ENCODE measurements around the gene TLE3. TPM values are rescaled to one million over a fixed set of nuclear protein-coding genes. Genes with fewer than 3 reads are reported as not detected.
"Not testable (repeated sequence)": the region's sequence is repeated elsewhere in the genome, so short reads cannot be mapped to it uniquely, and the experiment has no call there.

TLE3 gene
- total RNA-seq: 10 to 100 TPM; 48.8 to 53.5 TPM

DNA sequence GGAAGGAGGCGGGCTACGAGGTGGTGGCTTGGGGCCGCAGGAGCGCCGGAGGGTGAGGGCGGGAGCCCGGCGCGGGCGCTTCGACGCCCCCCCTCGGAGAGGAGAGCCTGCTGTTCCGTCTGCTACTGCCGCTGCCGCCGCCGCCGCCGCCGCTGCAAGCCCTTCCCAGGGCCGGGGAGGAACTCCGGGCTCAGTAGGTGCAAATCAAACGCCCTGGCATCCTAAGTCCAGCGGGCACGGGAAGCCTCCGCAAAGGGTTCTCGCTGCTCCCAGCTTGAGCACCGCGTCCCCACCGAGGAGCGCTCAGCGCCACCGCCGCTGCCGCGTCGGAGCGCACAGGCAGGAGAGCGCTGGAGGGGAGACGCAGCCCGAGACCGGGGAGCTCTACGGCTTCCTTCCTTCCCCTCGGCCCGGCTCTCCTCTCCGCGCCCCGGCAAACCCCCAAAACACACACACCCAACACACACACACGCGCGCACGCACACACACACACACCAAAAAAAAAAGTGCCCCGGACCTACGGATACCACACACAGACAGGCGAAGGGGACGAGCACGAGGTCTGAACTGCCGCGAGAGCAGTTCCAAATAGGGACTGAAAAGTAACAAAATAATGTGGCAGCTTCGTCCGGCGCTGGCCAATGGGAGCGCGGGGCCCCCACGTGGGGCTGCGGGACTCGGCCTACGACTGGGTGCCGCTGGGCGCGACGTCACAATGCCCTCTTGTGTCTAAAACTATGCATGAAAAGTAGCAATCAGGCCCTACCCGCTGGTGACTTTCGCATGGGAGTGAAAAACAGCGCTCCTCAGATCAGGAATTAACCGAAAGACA, at the start of gene TLE3:
Gene TLE3 (minus strand): TSS at position 597 of the 832 bp plus-strand sequence. CDS start 1,119 bp downstream, outside the sequence.
- peaks cover 22% of the 10 kb centered on the region for H3K27me3 Mint-ChIP-seq
- peaks cover 56% of the 10 kb centered on the region for H3K4me1 Mint-ChIP-seq

DNA sequence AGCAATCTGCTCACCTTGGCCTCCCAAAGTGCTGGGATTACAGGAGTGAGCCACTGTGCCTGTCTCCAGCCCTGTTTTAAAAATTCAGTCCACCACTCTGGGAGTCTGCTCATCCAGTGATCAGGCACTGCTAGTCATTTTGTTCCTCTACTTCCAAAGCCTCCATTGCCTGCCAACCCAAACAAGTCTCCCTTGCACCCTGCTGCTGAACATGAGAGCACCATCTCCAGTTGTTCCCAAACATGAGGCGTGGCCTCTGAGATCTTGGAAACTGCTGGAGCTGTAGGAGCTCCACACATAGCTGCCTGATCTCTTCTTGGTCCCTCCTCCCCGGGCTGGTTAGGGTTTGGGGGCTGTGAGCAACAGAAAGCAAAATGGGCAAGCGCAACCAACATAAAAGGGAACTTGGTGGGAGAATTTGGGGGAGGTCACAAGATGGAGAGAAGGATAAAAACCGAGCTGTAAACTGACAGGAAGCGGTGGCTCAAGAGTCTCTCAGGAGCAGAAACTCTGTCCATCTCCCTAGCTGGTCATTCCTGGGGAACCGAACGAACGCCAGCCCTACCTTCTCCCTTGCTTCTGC, 49.6 kb upstream of the TLE3 start:
- Mint-ChIP-seq H3K4me3 (no peak overlapping the region), H3K36me3 (no peaks in the 10 kb centered on the region), H3K27me3 (peaks cover 73% of the 10 kb centered on the region), H3K27ac (no peak overlapping the region), H3K4me1 (peaks cover 18% of the 10 kb centered on the region), H3K9me3 (ENCODE audit: low read depth) (no peaks in the 10 kb centered on the region)
- DNase-seq (no peak), ATAC-seq (no peak)
- CTCF ChIA-PET: no interaction called here

More for the DNA sequence above, at the start of gene TLE3:
- ATAC-seq (peak; percentile 74), DNase-seq (peak; percentile 98)
- CTCF ChIA-PET: interaction anchor here (0.7 to 3.5 kb wide), 21 partner anchors 11 to 628 kb away, joined by 3 to 19 read pairs (median 4); no protein-coding TSS in a partner anchor
- peak within 1 kb of the TSS; percentile 95 for H3K4me3 Mint-ChIP-seq
- H3K36me3 Mint-ChIP-seq: peaks cover 13% of the 10 kb centered on the region
- peak within 1 kb of the TSS; percentile 97 for H3K27ac Mint-ChIP-seq
- no peaks in the 10 kb centered on the region for H3K9me3 Mint-ChIP-seq (ENCODE audit: low read depth)

- Mint-ChIP-seq H3K27me3 (peaks cover 74% of the 10 kb centered on the region), H3K36me3 (no peaks in the 10 kb centered on the region), H3K4me1 (peaks cover 18% of the 10 kb centered on the region), H3K4me3 (no peak overlapping the region), H3K9me3 (ENCODE audit: low read depth) (no peaks in the 10 kb centered on the region), H3K27ac (no peak overlapping the region)
- DNase-seq (no peak), ATAC-seq (no peak)
- CTCF ChIA-PET: no interaction called here
These were observed 49.1 kb upstream of the TLE3 start for GRCh38 chr15:70146771-70147170.

- no peak overlapping the region for H3K27ac Mint-ChIP-seq
- H3K9me3 Mint-ChIP-seq (ENCODE audit: low read depth): no peaks in the 10 kb centered on the region
- peaks cover 74% of the 10 kb centered on the region for H3K27me3 Mint-ChIP-seq
- no peak for DNase-seq
- CTCF ChIA-PET: no interaction called here
- no peak overlapping the region for H3K4me3 Mint-ChIP-seq
- no peaks in the 10 kb centered on the region for H3K36me3 Mint-ChIP-seq
- H3K4me1 Mint-ChIP-seq: peaks cover 22% of the 10 kb centered on the region
- ATAC-seq: no peak
These were observed 48.4 kb upstream of the TLE3 start for GRCh38 chr15:70146162-70146561.

- Mint-ChIP-seq H3K4me3 (no peak overlapping the region), H3K9me3 (ENCODE audit: low read depth) (no peaks in the 10 kb centered on the region), H3K27me3 (peaks cover 70% of the 10 kb centered on the region), H3K4me1 (peaks cover 30% of the 10 kb centered on the region), H3K36me3 (no peaks in the 10 kb centered on the region), H3K27ac (no peak overlapping the region)
- DNase-seq (no peak), ATAC-seq (no peak)
- CTCF ChIA-PET: no interaction called here
These were observed 47.5 kb upstream of the TLE3 start for GRCh38 chr15:70145261-70145660.

GRCh38 chr15:70142322-70143191, 44.8 kb upstream of the TLE3 start:
- H3K4me3 Mint-ChIP-seq: no peak overlapping the region
- H3K27me3 Mint-ChIP-seq: peaks cover 63% of the 10 kb centered on the region
- DNase-seq (peak; percentile 66), ATAC-seq (peak; percentile 64)
- H3K4me1 Mint-ChIP-seq: peaks cover 33% of the 10 kb centered on the region
- H3K9me3 Mint-ChIP-seq (ENCODE audit: low read depth): no peaks in the 10 kb centered on the region
- no peak overlapping the region for H3K27ac Mint-ChIP-seq
- H3K36me3 Mint-ChIP-seq: no peaks in the 10 kb centered on the region
- CTCF ChIA-PET: no interaction called here

DNA sequence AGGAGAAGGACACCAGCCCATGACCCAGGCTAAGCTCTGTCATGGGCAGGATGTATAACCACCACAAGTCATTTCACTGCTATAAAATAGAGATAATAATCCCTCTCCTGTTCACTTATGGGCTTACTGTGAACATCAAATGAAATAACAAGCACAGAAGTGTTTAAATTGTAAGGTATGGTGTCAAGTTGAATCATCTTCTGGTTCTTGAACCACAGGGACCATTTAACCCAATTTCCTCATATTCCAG, 44.3 kb upstream of the TLE3 start:
- CTCF ChIA-PET: no interaction called here
- ATAC-seq (peak; percentile 63), DNase-seq (no peak)
- Mint-ChIP-seq H3K36me3 (no peaks in the 10 kb centered on the region), H3K27me3 (peaks cover 59% of the 10 kb centered on the region), H3K4me3 (no peak overlapping the region), H3K9me3 (ENCODE audit: low read depth) (no peaks in the 10 kb centered on the region), H3K4me1 (peaks cover 33% of the 10 kb centered on the region), H3K27ac (no peak overlapping the region)

- Mint-ChIP-seq H3K27me3 (peaks cover 56% of the 10 kb centered on the region), H3K9me3 (ENCODE audit: low read depth) (no peaks in the 10 kb centered on the region), H3K4me3 (no peak overlapping the region), H3K4me1 (peaks cover 33% of the 10 kb centered on the region), H3K27ac (no peak overlapping the region), H3K36me3 (no peaks in the 10 kb centered on the region)
- CTCF ChIA-PET: no interaction called here
- no peak for ATAC-seq
- peak; percentile 42 for DNase-seq
These were observed 43.8 kb upstream of the TLE3 start for GRCh38 chr15:70141376-70142071.

GRCh38 chr15:70140543-70141375, 43.0 kb upstream of the TLE3 start:
- Mint-ChIP-seq H3K27me3 (peaks cover 49% of the 10 kb centered on the region), H3K4me3 (no peak overlapping the region), H3K9me3 (ENCODE audit: low read depth) (no peaks in the 10 kb centered on the region), H3K27ac (no peak overlapping the region), H3K36me3 (no peaks in the 10 kb centered on the region), H3K4me1 (peaks cover 33% of the 10 kb centered on the region)
- CTCF ChIA-PET: no interaction called here
- no peak for ATAC-seq
- peak; percentile 44 for DNase-seq

DNA sequence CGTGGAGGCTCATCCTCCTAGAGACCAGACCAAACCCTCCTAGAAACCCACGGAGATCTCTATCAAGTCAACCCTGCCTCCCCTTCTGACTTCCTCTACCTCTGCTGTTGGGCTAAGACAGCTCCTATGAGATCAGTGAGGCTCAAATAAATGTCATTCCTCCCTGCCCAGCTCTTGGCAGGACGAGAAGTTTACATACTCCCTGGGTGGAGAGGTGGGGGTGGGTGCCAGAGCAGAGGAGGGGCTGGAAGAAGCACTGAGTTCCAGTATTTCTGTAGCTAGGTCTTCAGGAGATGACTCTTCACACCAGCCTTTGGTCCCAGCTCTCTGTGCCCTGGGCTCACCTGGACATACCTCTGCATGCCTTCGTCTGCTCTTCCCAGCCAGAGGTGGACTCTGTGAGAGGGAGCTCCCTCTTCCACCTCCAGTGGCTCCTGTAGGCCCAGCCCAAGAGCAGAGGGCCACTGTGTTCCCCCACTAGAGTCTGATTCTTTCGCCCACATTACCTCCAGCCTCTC, 42.4 kb upstream of the TLE3 start:
- H3K27ac Mint-ChIP-seq: no peak overlapping the region
- peaks cover 33% of the 10 kb centered on the region for H3K4me1 Mint-ChIP-seq
- no peaks in the 10 kb centered on the region for H3K9me3 Mint-ChIP-seq (ENCODE audit: low read depth)

DNA sequence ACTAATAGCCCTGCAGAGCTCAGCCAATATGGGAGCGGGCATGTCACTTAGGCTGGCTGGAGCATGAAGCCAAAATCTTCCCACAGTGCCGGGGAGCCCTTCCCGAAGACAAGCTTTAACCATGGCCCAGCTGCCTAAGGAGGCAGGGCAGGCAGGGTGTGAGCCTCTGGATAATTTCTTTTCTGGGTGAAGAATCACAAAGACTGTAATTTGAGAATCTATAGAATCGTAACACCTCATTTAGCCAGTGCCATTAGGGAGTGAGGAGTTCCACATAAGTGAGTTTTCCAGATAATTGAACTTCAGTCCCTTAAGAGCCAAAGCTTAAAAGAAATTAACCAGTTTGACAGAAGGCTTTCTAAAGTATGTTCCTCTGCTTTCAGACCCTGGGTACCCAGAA, 40.2 kb upstream of the TLE3 start:
- no peaks in the 10 kb centered on the region for H3K36me3 Mint-ChIP-seq
- no peaks in the 10 kb centered on the region for H3K9me3 Mint-ChIP-seq (ENCODE audit: low read depth)
- no peak overlapping the region for H3K27ac Mint-ChIP-seq
- peaks cover 32% of the 10 kb centered on the region for H3K4me1 Mint-ChIP-seq
- H3K27me3 Mint-ChIP-seq: peaks cover 44% of the 10 kb centered on the region
- DNase-seq: no peak
- no peak for ATAC-seq
- no peak overlapping the region for H3K4me3 Mint-ChIP-seq
- CTCF ChIA-PET: no interaction called here

More for the DNA sequence above, 42.4 kb upstream of the TLE3 start:
- DNase-seq (no peak), ATAC-seq (no peak)
- Mint-ChIP-seq H3K4me3 (no peak overlapping the region), H3K27me3 (peaks cover 46% of the 10 kb centered on the region), H3K36me3 (no peaks in the 10 kb centered on the region)
- CTCF ChIA-PET: no interaction called here

GRCh38 chr15:70137021-70137420, 39.3 kb upstream of the TLE3 start:
- H3K36me3 Mint-ChIP-seq; H3K27ac Mint-ChIP-seq; H3K9me3 Mint-ChIP-seq (ENCODE audit: low read depth); H3K4me3 Mint-ChIP-seq; ATAC-seq; DNase-seq; CTCF ChIA-PET: not testable (repeated sequence)
- peaks cover 38% of the 10 kb centered on the region for H3K27me3 Mint-ChIP-seq
- peaks cover 22% of the 10 kb centered on the region for H3K4me1 Mint-ChIP-seq
